Non-pigmented ciliary epithelial cell (primary cell): ENCODE data around the gene LYPLA2.

ENCODE experiments used
- DNase-seq: peaks from one replicate; pipeline ENCODE4 v3.0.0-alpha.2; 2010; ENCODE audit warnings: low read depth

The LYPLA2 gene

GRCh38 chr1:23837908-23838307 is 47.0 kb downstream of the LYPLA2 start:
- no peak for DNase-seq

DNA sequence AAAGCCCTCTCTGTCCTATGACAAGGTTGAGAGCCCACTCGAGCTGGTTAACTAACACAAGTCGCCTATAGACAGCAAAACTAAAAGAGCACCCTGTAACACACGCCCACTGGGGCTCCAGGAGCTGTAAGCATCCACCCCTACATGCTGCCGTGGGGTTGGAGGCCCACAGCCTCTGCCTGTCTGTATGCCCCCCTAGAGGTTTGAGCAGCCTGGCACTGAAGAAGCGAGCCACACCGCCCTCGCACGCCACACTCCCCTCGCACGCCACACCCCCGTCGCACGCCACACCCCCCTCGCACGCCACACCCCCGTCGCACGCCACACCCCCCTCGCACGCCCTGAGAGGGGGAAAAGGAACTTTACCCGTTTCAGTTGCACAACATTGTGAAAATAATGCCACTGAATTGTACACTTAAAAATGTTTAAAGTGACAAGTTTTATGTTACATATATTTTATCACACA is 47.5 kb downstream of the LYPLA2 start:
- no peak for DNase-seq

GRCh38 chr1:23843644-23844043 is 52.7 kb downstream of the LYPLA2 start:
- no peak for DNase-seq
